Neural progenitor cell (in vitro differentiated cells): ENCODE measurements around the gene AFF4. TPM values are rescaled to one million over a fixed set of nuclear protein-coding genes. Genes with fewer than 3 reads are reported as not detected.

Experiments used
- DNase-seq: peaks from one replicate; pipeline ENCODE4 v3.0.0-alpha.2; 2016; ENCODE audit warnings: low spot score
- H2AFZ ChIP-seq: fragments of 200-600 bp; sonication (generic); replicated peaks from 2 replicates; pipeline ENCODE4 v1.6.1; 2016; ENCODE audit warnings: antibody characterized with exemption
- H3F3A ChIP-seq: fragments of 200-600 bp; sonication (generic); 2 replicates; pipeline ENCODE4 v1.6.1; 2016; ENCODE audit warnings: antibody characterized with exemption, low read depth
- H3K27ac ChIP-seq: fragments of 200-600 bp; sonication (generic); 2 replicates; pipeline ENCODE4 v1.5.1; 2016; ENCODE audit warnings: mild to moderate bottlenecking
- H3K27me3 ChIP-seq: fragments of 200-600 bp; sonication (generic); 2 replicates; pipeline ENCODE4 v1.6.1; 2016; ENCODE audit warnings: mild to moderate bottlenecking, moderate library complexity
- H3K36me3 ChIP-seq: fragments of 200-600 bp; sonication (generic); 2 replicates; pipeline ENCODE4 v1.5.1; 2016
- H3K4me1 ChIP-seq: fragments of 200-600 bp; sonication (generic); 2 replicates; pipeline ENCODE4 v1.6.1; 2016; ENCODE audit warnings: mixed run types
- H3K4me2 ChIP-seq: fragments of 200-600 bp; sonication (generic); 2 replicates; pipeline ENCODE4 v1.6.1; 2016
- H3K4me3 ChIP-seq: fragments of 200-600 bp; sonication (generic); 2 replicates; pipeline ENCODE4 v1.5.1; 2016
- H3K79me2 ChIP-seq: fragments of 200-600 bp; sonication (generic); 2 replicates; pipeline ENCODE4 v1.6.1; 2016; ENCODE audit warnings: low read depth
- H3K9ac ChIP-seq: fragments of 200-600 bp; sonication (generic); 2 replicates; pipeline ENCODE4 v1.6.1; 2016
- H3K9me3 ChIP-seq: fragments of 200-600 bp; sonication (generic); 2 replicates; pipeline ENCODE4 v1.5.1; 2016; ENCODE audit warnings: low read depth
- H4K20me1 ChIP-seq: fragments of 200-600 bp; sonication (generic); 2 replicates; pipeline ENCODE4 v1.6.1; 2016; ENCODE audit warnings: low read depth
- H3K27ac Mint-ChIP-seq: 3 replicates; pipeline ENCODE4 v1.8.0; 2021; ENCODE audit warnings: mixed read lengths
- H3K27me3 Mint-ChIP-seq: 2 replicates; pipeline ENCODE4 v1.8.0; 2022; ENCODE audit warnings: low read depth, mild to moderate bottlenecking, inconsistent platforms, moderate library complexity, mixed read lengths; ENCODE audit not compliant: insufficient read depth
- H3K36me3 Mint-ChIP-seq: 3 replicates; pipeline ENCODE4 v1.8.0; 2021; ENCODE audit warnings: mixed read lengths
- H3K4me1 Mint-ChIP-seq: 3 replicates; pipeline ENCODE4 v1.8.0; 2021; ENCODE audit warnings: mixed read lengths
- H3K4me3 Mint-ChIP-seq: 3 replicates; pipeline ENCODE4 v1.8.0; 2021; ENCODE audit warnings: mild to moderate bottlenecking, moderate library complexity, mixed read lengths
- H3K9me3 Mint-ChIP-seq: 3 replicates; pipeline ENCODE4 v1.8.0; 2020; ENCODE audit warnings: mixed read lengths
- EZH2 ChIP-seq: fragments of 200-600 bp; sonication (generic); IDR thresholded peaks from 2 replicates; pipeline ENCODE4 v1.6.1; 2017; ENCODE audit warnings: antibody characterized with exemption, mild to moderate bottlenecking, moderate library complexity
- EZH2phosphoT487 ChIP-seq: fragments of 200-600 bp; sonication (generic); IDR thresholded peaks from 2 replicates; pipeline ENCODE4 v1.6.1; 2017; ENCODE audit warnings: antibody characterized with exemption
- total RNA-seq: library from RNA; depleted of rRNA; stranded (reverse); fragments of >200 nt; gene quantifications from 2 replicates; pipeline ENCODE4 v1.2.3, GENCODE V29; 2015; ENCODE audit warnings: low replicate concordance
- TF ChIP-seq, protein P1 (sequence below): fragments of 200-600 bp; sonication (generic); IDR thresholded peaks from 2 replicates; pipeline ENCODE4 v1.5.1; 2017; ENCODE audit warnings: antibody characterized with exemption, mild to moderate bottlenecking

Gene AFF4
- total RNA-seq, 1 donor from 2014 or later = 63.6 TPM

DNA sequence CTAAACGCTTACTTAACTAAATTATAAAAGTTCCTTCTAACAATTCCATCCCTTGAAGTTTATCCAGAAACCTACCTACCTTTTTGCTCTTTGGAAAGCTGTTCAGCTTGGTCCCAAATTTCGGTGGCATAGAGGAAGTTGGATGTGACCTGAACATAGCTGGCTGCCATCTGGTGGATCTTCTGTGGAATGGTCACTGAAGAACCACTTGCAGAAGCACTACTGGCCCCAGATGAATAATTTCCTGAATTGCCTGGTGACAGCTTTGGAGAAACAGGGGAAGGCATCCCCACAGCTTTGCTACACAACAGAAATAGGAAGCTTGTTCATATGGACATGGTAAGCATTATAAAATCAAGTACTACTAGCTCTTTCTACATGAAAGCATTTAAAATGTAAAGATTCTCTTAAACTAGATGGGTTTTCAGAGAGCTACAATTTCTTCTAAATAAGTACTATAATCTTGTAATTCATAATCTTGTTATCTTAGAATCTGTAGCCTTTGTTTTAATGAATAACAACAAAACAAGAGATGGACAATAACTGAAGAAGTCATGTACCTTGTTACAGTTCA is 80.1 kb downstream of the AFF4 start:
- H4K20me1 ChIP-seq = peaks cover 2% of the 10 kb centered on the region
- TF ChIP-seq EZH2 = no peak
- no peak for TF ChIP-seq EZH2phosphoT487
- TF ChIP-seq, protein P1, sequence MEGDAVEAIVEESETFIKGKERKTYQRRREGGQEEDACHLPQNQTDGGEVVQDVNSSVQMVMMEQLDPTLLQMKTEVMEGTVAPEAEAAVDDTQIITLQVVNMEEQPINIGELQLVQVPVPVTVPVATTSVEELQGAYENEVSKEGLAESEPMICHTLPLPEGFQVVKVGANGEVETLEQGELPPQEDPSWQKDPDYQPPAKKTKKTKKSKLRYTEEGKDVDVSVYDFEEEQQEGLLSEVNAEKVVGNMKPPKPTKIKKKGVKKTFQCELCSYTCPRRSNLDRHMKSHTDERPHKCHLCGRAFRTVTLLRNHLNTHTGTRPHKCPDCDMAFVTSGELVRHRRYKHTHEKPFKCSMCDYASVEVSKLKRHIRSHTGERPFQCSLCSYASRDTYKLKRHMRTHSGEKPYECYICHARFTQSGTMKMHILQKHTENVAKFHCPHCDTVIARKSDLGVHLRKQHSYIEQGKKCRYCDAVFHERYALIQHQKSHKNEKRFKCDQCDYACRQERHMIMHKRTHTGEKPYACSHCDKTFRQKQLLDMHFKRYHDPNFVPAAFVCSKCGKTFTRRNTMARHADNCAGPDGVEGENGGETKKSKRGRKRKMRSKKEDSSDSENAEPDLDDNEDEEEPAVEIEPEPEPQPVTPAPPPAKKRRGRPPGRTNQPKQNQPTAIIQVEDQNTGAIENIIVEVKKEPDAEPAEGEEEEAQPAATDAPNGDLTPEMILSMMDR = peak; percentile 64
- H3K36me3 ChIP-seq = peaks cover 43% of the 10 kb centered on the region
- H3K4me2 ChIP-seq = no peak overlapping the region
- peaks cover 18% of the 10 kb centered on the region for H3F3A ChIP-seq
- no peak overlapping the region for H2AFZ ChIP-seq
- peaks cover 3% of the 10 kb centered on the region for H3K27me3 Mint-ChIP-seq
- H3K9ac ChIP-seq = no peak overlapping the region
- H3K9me3 Mint-ChIP-seq = no peaks in the 10 kb centered on the region
- no peak overlapping the region for H3K27ac ChIP-seq
- no peaks in the 10 kb centered on the region for H3K9me3 ChIP-seq
- H3K4me3 Mint-ChIP-seq = no peak overlapping the region
- peaks cover 19% of the 10 kb centered on the region for H3K4me1 Mint-ChIP-seq
- no peak overlapping the region for H3K4me3 ChIP-seq
- H3K36me3 Mint-ChIP-seq = peaks cover 36% of the 10 kb centered on the region
- H3K27ac Mint-ChIP-seq = no peak overlapping the region
- no peaks in the 10 kb centered on the region for H3K79me2 ChIP-seq
- H3K4me1 ChIP-seq = no peaks in the 10 kb centered on the region
- peak; percentile 70 for DNase-seq
- H3K27me3 ChIP-seq = no peaks in the 10 kb centered on the region

DNA sequence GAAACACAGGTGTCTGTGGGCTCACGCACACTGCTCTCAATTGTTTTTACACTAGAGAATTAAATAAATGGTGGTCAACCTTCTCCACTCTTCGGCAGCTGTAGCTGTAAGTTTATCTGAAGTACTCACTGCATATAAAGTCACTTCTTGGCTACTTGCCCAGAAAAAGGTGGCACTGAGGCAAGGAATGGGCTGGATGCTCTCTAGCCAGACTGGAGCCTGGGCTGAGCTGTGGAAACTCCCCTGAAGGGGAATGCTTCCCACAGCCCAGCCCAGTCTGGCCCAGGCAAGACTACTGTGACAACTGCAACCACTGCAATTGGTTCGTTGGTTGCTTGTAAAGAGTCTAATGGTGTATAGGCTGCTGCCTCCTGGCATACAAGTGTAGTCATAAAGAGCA is 85.5 kb downstream of the AFF4 start:
- Mint-ChIP-seq H3K9me3 (no peaks in the 10 kb centered on the region), H3K4me1 (no peaks in the 10 kb centered on the region), H3K27me3 (no peaks in the 10 kb centered on the region), H3K4me3 (no peak overlapping the region), H3K36me3 (peaks cover 10% of the 10 kb centered on the region), H3K27ac (no peak overlapping the region)
- H3K4me3 ChIP-seq = no peak overlapping the region
- no peak overlapping the region for H3K4me2 ChIP-seq
- H3K4me1 ChIP-seq = no peaks in the 10 kb centered on the region
- no peak overlapping the region for H3K27ac ChIP-seq
- no peaks in the 10 kb centered on the region for H3K79me2 ChIP-seq
- TF ChIP-seq, protein P1 = no peak
- TF ChIP-seq EZH2 (no peak), EZH2phosphoT487 (no peak)
- H4K20me1 ChIP-seq = peaks cover 8% of the 10 kb centered on the region
- H3K9ac ChIP-seq = no peak overlapping the region
- no peaks in the 10 kb centered on the region for H3K27me3 ChIP-seq
- H2AFZ ChIP-seq = no peak overlapping the region
- no peak for DNase-seq
- peaks cover 21% of the 10 kb centered on the region for H3K36me3 ChIP-seq
- peaks cover 18% of the 10 kb centered on the region for H3F3A ChIP-seq
- H3K9me3 ChIP-seq = no peaks in the 10 kb centered on the region

DNA sequence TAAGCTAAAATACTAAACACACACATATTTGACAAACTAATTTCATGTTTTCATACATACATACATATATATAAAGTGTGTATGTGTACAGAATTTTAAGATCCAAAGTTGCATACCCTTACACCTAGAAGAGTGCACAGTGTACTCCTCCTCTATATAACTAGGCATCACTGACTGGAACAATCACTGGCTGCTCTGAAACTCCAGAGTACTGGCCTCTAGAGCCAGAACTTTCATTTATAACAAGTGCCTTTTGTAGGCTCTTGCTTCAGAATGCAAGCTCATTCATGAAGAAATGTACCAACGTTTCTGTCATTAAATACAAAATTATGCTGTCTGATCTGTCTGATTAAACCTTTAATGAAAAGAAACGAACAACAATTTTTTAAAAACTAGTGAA is 86.0 kb downstream of the AFF4 start:
- no peak overlapping the region for H3K9ac ChIP-seq
- Mint-ChIP-seq H3K4me1 (no peaks in the 10 kb centered on the region), H3K27me3 (no peaks in the 10 kb centered on the region), H3K27ac (no peak overlapping the region), H3K36me3 (peaks cover 9% of the 10 kb centered on the region), H3K4me3 (no peak overlapping the region), H3K9me3 (no peaks in the 10 kb centered on the region)
- H3K27ac ChIP-seq = no peak overlapping the region
- no peaks in the 10 kb centered on the region for H3K79me2 ChIP-seq
- TF ChIP-seq EZH2 = no peak
- TF ChIP-seq EZH2phosphoT487 = no peak
- TF ChIP-seq, protein P1 = no peak
- H3K4me3 ChIP-seq = no peak overlapping the region
- peaks cover 20% of the 10 kb centered on the region for H3K36me3 ChIP-seq
- H3K9me3 ChIP-seq = no peaks in the 10 kb centered on the region
- H3K4me2 ChIP-seq = no peak overlapping the region
- no peaks in the 10 kb centered on the region for H3K4me1 ChIP-seq
- H2AFZ ChIP-seq = no peak overlapping the region
- peaks cover 8% of the 10 kb centered on the region for H4K20me1 ChIP-seq
- H3K27me3 ChIP-seq = no peaks in the 10 kb centered on the region
- DNase-seq = no peak
- H3F3A ChIP-seq = peaks cover 22% of the 10 kb centered on the region
